Muscle layer of duodenum (tissue), 2 donors: ENCODE data around the gene CSAD.

Source experiments
- H3K27ac ChIP-seq: one replicate; pipeline ENCODE4 v1.7.0; 2013; ENCODE audit warnings: mild to moderate bottlenecking, low read length
- H3K27me3 ChIP-seq: one replicate; pipeline ENCODE4 v1.7.0; 2013; ENCODE audit warnings: low read depth, mild to moderate bottlenecking, control low read depth, low read length
- H3K36me3 ChIP-seq, 2 donors: one replicate each; pipeline ENCODE4 v1.7.0; 2013; ENCODE audit warnings: low read length in 2 of 2, control low read depth in 1 of 2, mild to moderate bottlenecking in 1 of 2; ENCODE audit not compliant: insufficient read depth in 2 of 2, control insufficient read depth in 1 of 2
- H3K4me1 ChIP-seq, 2 donors: one replicate each; pipeline ENCODE4 v1.7.0; 2013; ENCODE audit warnings: low read length in 2 of 2, mild to moderate bottlenecking in 2 of 2, control low read depth in 1 of 2, moderate library complexity in 1 of 2; ENCODE audit not compliant: insufficient read depth in 2 of 2, control insufficient read depth in 1 of 2
- H3K4me3 ChIP-seq, 2 donors: one replicate each; pipeline ENCODE4 v1.7.0; 2013; ENCODE audit warnings: low read length in 2 of 2, low read depth in 1 of 2, mild to moderate bottlenecking in 1 of 2
- H3K9me3 ChIP-seq, 2 donors: one replicate each; pipeline ENCODE4 v1.7.0; 2013; ENCODE audit warnings: low read length in 2 of 2, control low read depth in 1 of 2, mild to moderate bottlenecking in 1 of 2; ENCODE audit not compliant: control insufficient read depth in 1 of 2
- donor health status: healthy.

The CSAD gene

GRCh38 chr12:53159195-53159839 lies 21.4 kb downstream of the CSAD start:
- Histone ChIP-seq H3K9me3 (no peaks in the 10 kb centered on the region), H3K36me3 (peaks cover 0 to 8% of the 10 kb centered on the region in 2 donors), H3K27ac (no peak overlapping the region), H3K4me1 (no peaks in the 10 kb centered on the region), H3K27me3 (no peaks in the 10 kb centered on the region), H3K4me3 (no peak overlapping the region)

GRCh38 chr12:53152390-53152789 lies 28.3 kb downstream of the CSAD start:
- H3K4me1 ChIP-seq, result no peaks in the 10 kb centered on the region
- no peak overlapping the region for H3K27ac ChIP-seq
- H3K9me3 ChIP-seq, result no peaks in the 10 kb centered on the region
- no peaks in the 10 kb centered on the region for H3K36me3 ChIP-seq
- no peak overlapping the region for H3K4me3 ChIP-seq
- H3K27me3 ChIP-seq, result no peaks in the 10 kb centered on the region

GRCh38 chr12:53151039-53151438 lies 29.7 kb downstream of the CSAD start:
- Histone ChIP-seq H3K27ac (no peak overlapping the region), H3K4me3 (no peak overlapping the region), H3K36me3 (no peaks in the 10 kb centered on the region), H3K4me1 (no peaks in the 10 kb centered on the region), H3K27me3 (no peaks in the 10 kb centered on the region), H3K9me3 (no peaks in the 10 kb centered on the region)

GRCh38 chr12:53147653-53148052 lies 33.1 kb downstream of the CSAD start:
- Histone ChIP-seq H3K4me3 (no peak overlapping the region), H3K27me3 (no peaks in the 10 kb centered on the region), H3K9me3 (no peaks in the 10 kb centered on the region), H3K36me3 (no peaks in the 10 kb centered on the region), H3K27ac (no peak overlapping the region), H3K4me1 (no peaks in the 10 kb centered on the region)

GRCh38 chr12:53147181-53147580 lies 33.5 kb downstream of the CSAD start:
- Histone ChIP-seq H3K27ac (no peak overlapping the region), H3K36me3 (no peaks in the 10 kb centered on the region), H3K27me3 (no peaks in the 10 kb centered on the region), H3K9me3 (no peaks in the 10 kb centered on the region), H3K4me3 (no peak overlapping the region), H3K4me1 (no peaks in the 10 kb centered on the region)

- Histone ChIP-seq H3K27me3 (no peaks in the 10 kb centered on the region), H3K4me3 (no peak overlapping the region), H3K36me3 (no peaks in the 10 kb centered on the region), H3K9me3 (no peaks in the 10 kb centered on the region), H3K4me1 (no peaks in the 10 kb centered on the region), H3K27ac (no peak overlapping the region)
Measured at GRCh38 chr12:53145383-53146260, 35.1 kb downstream of the CSAD start.

GRCh38 chr12:53143355-53143754 lies 37.4 kb downstream of the CSAD start:
- H3K4me3 ChIP-seq, result no peak overlapping the region
- H3K27ac ChIP-seq, result no peak overlapping the region
- peaks cover 0 to 2% of the 10 kb centered on the region in 2 donors for H3K9me3 ChIP-seq
- H3K36me3 ChIP-seq, result no peaks in the 10 kb centered on the region
- H3K4me1 ChIP-seq, result no peaks in the 10 kb centered on the region
- no peaks in the 10 kb centered on the region for H3K27me3 ChIP-seq

- Histone ChIP-seq H3K27ac (no peak overlapping the region), H3K4me1 (no peaks in the 10 kb centered on the region), H3K9me3 (peaks cover 0 to 4% of the 10 kb centered on the region in 2 donors), H3K27me3 (no peaks in the 10 kb centered on the region), H3K36me3 (no peaks in the 10 kb centered on the region), H3K4me3 (no peak overlapping the region)
Measured at GRCh38 chr12:53133722-53134121, 47.0 kb downstream of the CSAD start.

GRCh38 chr12:53131844-53132243 lies 48.9 kb downstream of the CSAD start:
- Histone ChIP-seq H3K4me1 (no peaks in the 10 kb centered on the region), H3K27me3 (no peaks in the 10 kb centered on the region), H3K9me3 (peaks cover 0 to under 1% of the 10 kb centered on the region in 2 donors), H3K27ac (no peak overlapping the region), H3K4me3 (no peak overlapping the region), H3K36me3 (no peaks in the 10 kb centered on the region)

- H3K36me3 ChIP-seq, result no peaks in the 10 kb centered on the region
- no peaks in the 10 kb centered on the region for H3K9me3 ChIP-seq
- no peaks in the 10 kb centered on the region for H3K27me3 ChIP-seq
- H3K4me1 ChIP-seq, result no peaks in the 10 kb centered on the region
- no peak overlapping the region for H3K4me3 ChIP-seq
- no peak overlapping the region for H3K27ac ChIP-seq
Measured at GRCh38 chr12:53128780-53129569, 51.8 kb downstream of the CSAD start.

GRCh38 chr12:53127169-53127568 lies 53.6 kb downstream of the CSAD start:
- Histone ChIP-seq H3K4me1 (no peaks in the 10 kb centered on the region), H3K36me3 (no peaks in the 10 kb centered on the region), H3K9me3 (no peaks in the 10 kb centered on the region), H3K27me3 (no peaks in the 10 kb centered on the region), H3K4me3 (no peak overlapping the region), H3K27ac (no peak overlapping the region)
